AG09309 (cell line): ENCODE results near the gene OR10A5.
"Not testable (repeated sequence)": the region's sequence is repeated elsewhere in the genome, so short reads cannot be mapped to it uniquely, and the experiment has no call there.

Experiments used
- DNase-seq: peaks from one replicate; pipeline ENCODE4 v3.0.0-alpha.2; 2010; ENCODE audit warnings: low read depth
- H3K4me3 ChIP-seq: 2 replicates; pipeline ENCODE4 v1.5.1; 2011; ENCODE audit warnings: mild to moderate bottlenecking, low read depth, low read length, moderate library complexity; ENCODE audit not compliant: control insufficient read depth
- CTCF ChIP-seq: IDR thresholded peaks from 2 replicates; pipeline ENCODE4 v1.5.1; 2011; ENCODE audit warnings: mild to moderate bottlenecking, low read depth, low read length, inconsistent platforms; ENCODE audit not compliant: insufficient read depth, control insufficient read depth; ENCODE audit errors: missing control alignments

Gene OR10A5

GRCh38 chr11:6845383-6845782, at the start of gene OR10A5:
OR10A5 (plus strand) TSS chr11:6845683; CDS start chr11:6845683, 0 bp downstream.
- no peak within 1 kb of the TSS for H3K4me3 ChIP-seq
- no peak for TF ChIP-seq CTCF
- no peak for DNase-seq

GRCh38 chr11:6799402-6799801, 46.1 kb upstream of the OR10A5 start, which contains the start of gene OR6A2:
OR6A2 (minus strand) TSS chr11:6799689; CDS start chr11:6795708, 3,981 bp downstream.
- no peak for TF ChIP-seq CTCF
- no peak within 1 kb of the TSS for H3K4me3 ChIP-seq
- DNase-seq = no peak

GRCh38 chr11:6801075-6801474, 44.4 kb upstream of the OR10A5 start:
- H3K4me3 ChIP-seq, DNase-seq: not testable (repeated sequence)

- no peak overlapping the region for H3K4me3 ChIP-seq
Measured at GRCh38 chr11:6812390-6813005, 33.0 kb upstream of the OR10A5 start.

GRCh38 chr11:6813656-6814055, 31.8 kb upstream of the OR10A5 start:
- DNase-seq = no peak
- H3K4me3 ChIP-seq = no peak overlapping the region
- no peak for TF ChIP-seq CTCF

More at GRCh38 chr11:6812390-6813005, 33.0 kb upstream of the OR10A5 start:
- no peak for DNase-seq
- TF ChIP-seq CTCF = peak; percentile 93

GRCh38 chr11:6817694-6818093, 27.8 kb upstream of the OR10A5 start:
- no peak for DNase-seq
- H3K4me3 ChIP-seq = no peak overlapping the region
- TF ChIP-seq CTCF = peak; percentile 18

GRCh38 chr11:6818967-6819366, 26.5 kb upstream of the OR10A5 start:
- H3K4me3 ChIP-seq = no peak overlapping the region
- no peak for TF ChIP-seq CTCF
- DNase-seq = no peak
